Measurements from ENCODE around the gene RAD54L.

- TF ChIP-seq EZH2 (IDR thresholded peaks at IDR 0.05; ENCODE audit: borderline replicate concordance, insufficient read depth, low read depth, low read length, poor library complexity, severe bottlenecking) (no peak), CTCF (IDR thresholded peaks at IDR 0.05) (no peak)
These were observed 26.8 kb upstream of the RAD54L start for GRCh38 chr1:46220808-46221207.

Data from B cell (primary cell).